HL-60 (cell line): ENCODE results near the gene EFNA3.

Source experiments
- DNase-seq, 2 experiments: peaks; one replicate each; pipeline ENCODE4 v3.0.0-alpha.2; 2010 to 2020; ENCODE audit warnings: low read depth in 1 of 2, low spot score in 1 of 2
- H3K27ac ChIP-seq: fragments of 250-450 bp; sonication (Bioruptor Pico); replicated peaks from 2 replicates; pipeline ENCODE4 v1.5.1; 2020; ENCODE audit warnings: mild to moderate bottlenecking, moderate library complexity
- H3K27me3 ChIP-seq: fragments of 250-450 bp; sonication (Bioruptor Pico); 2 replicates; pipeline ENCODE4 v1.5.1; 2021; ENCODE audit warnings: mild to moderate bottlenecking, moderate library complexity; ENCODE audit not compliant: insufficient read depth, poor library complexity, severe bottlenecking
- H3K4me3 ChIP-seq: replicated peaks from 2 replicates; pipeline ENCODE4 v1.5.1; 2011; ENCODE audit warnings: mild to moderate bottlenecking, control low read depth, low read length; ENCODE audit not compliant: insufficient read depth
- GABPA ChIP-seq: IDR thresholded peaks from 2 replicates; pipeline ENCODE4 v1.6.1; 2012; ENCODE audit warnings: low read depth
- POLR2AphosphoS5 ChIP-seq: IDR thresholded peaks from 2 replicates; pipeline ENCODE4 v1.6.1; 2012; ENCODE audit warnings: low read depth
- REST ChIP-seq: IDR thresholded peaks from 2 replicates; pipeline ENCODE4 v1.6.1; 2012; ENCODE audit warnings: low read depth; ENCODE audit not compliant: insufficient replicate concordance
- SPI1 ChIP-seq: IDR thresholded peaks from 2 replicates; pipeline ENCODE4 v1.6.1; 2012; ENCODE audit warnings: low read depth, mild to moderate bottlenecking, borderline replicate concordance
- TF ChIP-seq, protein P1 (sequence below): IDR thresholded peaks from one replicate; pipeline ENCODE4 v1.5.1; 2011; ENCODE audit warnings: low read length, control low read depth, inconsistent platforms; ENCODE audit not compliant: insufficient read depth

Gene EFNA3

DNA sequence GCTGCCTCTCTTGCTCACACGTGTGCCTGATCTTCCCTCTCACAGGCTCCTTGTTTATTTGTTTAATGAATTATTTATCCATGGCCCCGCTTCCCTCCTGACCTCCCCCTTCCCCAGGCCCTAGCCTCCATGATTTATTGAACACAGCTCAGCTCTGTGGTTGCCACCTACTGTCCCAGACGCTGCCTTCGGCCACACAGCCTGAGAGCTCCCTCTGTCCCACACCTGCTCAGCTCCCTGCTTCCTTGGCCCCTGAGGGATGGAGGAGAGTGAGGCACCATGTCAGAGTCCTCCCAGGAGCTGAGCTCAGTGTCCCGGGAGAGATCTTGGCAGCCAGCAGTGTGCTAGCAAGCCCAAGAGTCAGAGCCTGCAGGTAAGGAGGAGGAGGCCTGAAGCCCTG, 3.1 kb upstream of the EFNA3 start:
- no peak overlapping the region for H3K27ac ChIP-seq
- H3K4me3 ChIP-seq, result no peak overlapping the region
- TF ChIP-seq, protein P1, sequence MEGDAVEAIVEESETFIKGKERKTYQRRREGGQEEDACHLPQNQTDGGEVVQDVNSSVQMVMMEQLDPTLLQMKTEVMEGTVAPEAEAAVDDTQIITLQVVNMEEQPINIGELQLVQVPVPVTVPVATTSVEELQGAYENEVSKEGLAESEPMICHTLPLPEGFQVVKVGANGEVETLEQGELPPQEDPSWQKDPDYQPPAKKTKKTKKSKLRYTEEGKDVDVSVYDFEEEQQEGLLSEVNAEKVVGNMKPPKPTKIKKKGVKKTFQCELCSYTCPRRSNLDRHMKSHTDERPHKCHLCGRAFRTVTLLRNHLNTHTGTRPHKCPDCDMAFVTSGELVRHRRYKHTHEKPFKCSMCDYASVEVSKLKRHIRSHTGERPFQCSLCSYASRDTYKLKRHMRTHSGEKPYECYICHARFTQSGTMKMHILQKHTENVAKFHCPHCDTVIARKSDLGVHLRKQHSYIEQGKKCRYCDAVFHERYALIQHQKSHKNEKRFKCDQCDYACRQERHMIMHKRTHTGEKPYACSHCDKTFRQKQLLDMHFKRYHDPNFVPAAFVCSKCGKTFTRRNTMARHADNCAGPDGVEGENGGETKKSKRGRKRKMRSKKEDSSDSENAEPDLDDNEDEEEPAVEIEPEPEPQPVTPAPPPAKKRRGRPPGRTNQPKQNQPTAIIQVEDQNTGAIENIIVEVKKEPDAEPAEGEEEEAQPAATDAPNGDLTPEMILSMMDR, result no peak
- TF ChIP-seq POLR2AphosphoS5, result no peak
- TF ChIP-seq REST, result no peak
- TF ChIP-seq SPI1, result no peak
- TF ChIP-seq GABPA, result no peak
- no peak for DNase-seq
- peaks cover 21% of the 10 kb centered on the region for H3K27me3 ChIP-seq

- Histone ChIP-seq H3K27me3 (peaks cover 29% of the 10 kb centered on the region), H3K4me3 (no peak overlapping the region), H3K27ac (no peak overlapping the region)
- no peak for DNase-seq
- TF ChIP-seq GABPA, result no peak
- TF ChIP-seq SPI1, result no peak
- TF ChIP-seq POLR2AphosphoS5, result no peak
- TF ChIP-seq REST, result no peak
- TF ChIP-seq, protein P1, result no peak
These were observed 2.3 kb upstream of the EFNA3 start for GRCh38 chr1:155076371-155076770.

- Histone ChIP-seq H3K4me3 (no peak overlapping the region), H3K27me3 (peaks cover 35% of the 10 kb centered on the region), H3K27ac (no peak overlapping the region)
- TF ChIP-seq POLR2AphosphoS5 (no peak), SPI1 (no peak), GABPA (no peak)
- no peak for DNase-seq
These were observed 1.3 kb upstream of the EFNA3 start for GRCh38 chr1:155077346-155077745.

- peaks cover 39% of the 10 kb centered on the region for H3K27me3 ChIP-seq
- no peak for DNase-seq
- TF ChIP-seq SPI1 (no peak), REST (no peak), GABPA (no peak), POLR2AphosphoS5 (no peak)
- TF ChIP-seq, protein P1, result no peak
- H3K27ac ChIP-seq, result no peak overlapping the region
- no peak overlapping the region for H3K4me3 ChIP-seq
These were observed 735 bp upstream of the EFNA3 start for GRCh38 chr1:155077758-155078445.
